ENCODE measurements around the gene SLC34A1.

SLC34A1 gene

DNA sequence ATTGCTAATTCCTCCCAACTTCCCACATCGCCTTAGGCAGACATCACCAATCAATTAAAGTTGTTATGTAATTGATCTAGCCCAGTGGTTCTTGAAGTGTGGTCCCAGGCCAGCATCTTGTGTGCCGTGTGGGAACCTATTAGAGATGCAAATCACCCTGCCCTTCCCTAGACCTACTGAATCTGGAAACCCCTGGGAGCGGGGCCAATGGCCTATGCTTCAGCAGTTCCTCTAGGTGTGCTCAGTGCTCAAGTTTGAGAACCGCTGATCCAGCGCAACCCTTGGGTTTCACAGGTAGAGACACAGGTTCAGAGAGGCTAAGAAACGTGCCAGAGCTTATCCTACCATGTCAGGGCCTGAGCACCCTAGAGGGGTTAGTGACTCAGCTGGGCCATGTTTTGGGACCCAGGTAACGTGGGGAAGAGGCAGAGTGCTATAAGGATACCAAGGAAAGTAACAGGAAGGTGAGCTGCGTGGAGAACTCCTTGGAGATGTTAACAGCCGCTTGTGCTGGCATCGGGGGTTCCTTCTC is 4.4 kb downstream of the SLC34A1 start:
- no peak for DNase-seq (ENCODE audit: low read depth, low spot score)

- peak; percentile 79 for DNase-seq (ENCODE audit: low read depth, low spot score)
Observed at GRCh38 chr5:177389241-177390169, 5.3 kb downstream of the SLC34A1 start.

DNA sequence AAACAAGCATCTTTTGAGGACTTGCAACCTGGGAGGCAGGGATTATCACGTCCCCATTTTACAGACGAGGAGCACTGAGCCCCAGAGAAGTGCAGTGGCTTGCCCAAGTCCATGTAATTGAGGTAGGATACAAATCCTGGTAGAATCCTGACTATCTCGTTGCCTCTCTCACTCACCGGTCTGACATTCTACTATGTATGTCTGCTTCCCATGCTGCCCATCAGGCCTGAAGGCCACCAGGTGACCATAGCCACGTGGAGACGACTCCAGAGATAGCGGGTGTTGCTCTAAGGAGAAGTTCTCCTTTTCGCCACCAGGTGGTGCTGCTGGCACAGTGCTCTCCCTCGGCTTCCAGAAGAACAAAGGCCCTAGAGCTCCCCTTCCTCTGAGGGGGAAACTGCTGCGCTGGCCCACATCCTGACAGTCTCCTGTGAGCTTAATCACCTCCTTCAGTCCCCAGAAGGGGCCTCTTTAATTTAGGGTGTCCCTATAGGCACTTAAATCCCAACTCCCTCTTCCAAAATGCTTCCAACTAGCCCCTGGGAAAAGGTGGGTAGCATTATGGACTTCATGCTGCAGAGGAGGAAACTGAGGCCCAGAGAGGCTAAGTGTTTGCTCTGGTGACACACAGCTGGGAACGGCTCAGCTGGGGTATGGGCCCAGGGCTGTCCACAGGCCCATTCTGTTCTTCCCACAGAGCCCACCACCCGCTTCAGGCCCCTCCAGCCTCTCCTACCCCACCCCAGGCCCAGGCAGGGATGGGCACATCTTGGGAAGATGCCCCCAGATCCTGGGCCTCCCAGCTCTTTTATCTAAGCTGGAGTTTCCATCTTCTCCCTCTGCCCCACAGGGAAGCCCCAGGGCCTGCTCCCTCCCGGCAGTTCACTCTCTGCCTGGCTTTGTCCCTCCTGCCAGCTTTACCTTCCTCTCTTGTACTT is 6.4 kb downstream of the SLC34A1 start:
- peak; percentile 93 for DNase-seq (ENCODE audit: low read depth, low spot score)

DNA sequence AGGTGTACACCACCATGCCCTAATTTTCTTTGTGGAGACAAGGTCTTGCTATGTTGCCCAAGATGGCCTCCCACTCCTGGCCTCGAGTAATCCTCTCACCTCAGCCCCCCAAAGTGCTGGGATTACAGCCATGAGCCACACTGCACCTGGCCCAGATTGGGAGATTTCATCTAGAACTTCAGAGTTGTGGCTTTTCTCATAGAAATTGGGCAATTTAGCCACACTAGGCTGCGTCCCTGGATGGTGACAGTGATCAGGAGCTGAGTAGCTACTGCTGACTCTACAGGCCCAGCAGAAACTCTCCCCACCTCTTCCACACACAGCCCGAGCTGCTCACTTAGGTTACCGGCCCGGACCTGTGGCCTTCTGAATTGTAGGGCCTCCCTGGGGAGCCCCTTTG is 8.5 kb downstream of the SLC34A1 start:
- no peak for DNase-seq (ENCODE audit: low read depth, low spot score)

DNA sequence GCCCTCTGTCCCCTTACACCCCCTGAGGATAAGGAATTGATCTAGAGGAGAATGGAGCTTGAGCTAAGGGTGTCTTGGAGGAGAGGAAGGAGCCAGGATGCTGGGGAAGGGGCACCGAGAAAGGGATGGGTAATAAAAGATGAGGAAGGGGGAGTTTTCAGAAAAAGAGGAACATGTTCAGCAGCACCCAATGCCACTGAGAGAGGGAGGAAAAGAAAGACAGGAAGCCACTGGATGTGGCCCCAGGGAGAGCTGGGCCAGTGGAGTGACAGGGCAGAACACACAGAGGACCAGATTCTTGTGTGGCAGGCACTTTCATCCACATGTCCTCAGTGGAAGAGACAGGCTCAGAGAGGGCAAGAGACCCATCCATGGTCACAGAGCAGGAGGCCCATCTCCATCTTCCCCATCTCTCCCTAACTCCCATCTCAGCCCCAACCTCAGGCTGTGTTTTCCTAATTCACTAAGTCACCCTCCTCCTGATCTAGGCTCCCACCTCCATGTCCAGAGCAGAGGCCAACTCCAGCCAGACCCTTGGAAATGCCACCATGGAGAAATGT is 9.1 kb downstream of the SLC34A1 start:
- DNase-seq (ENCODE audit: low read depth, low spot score) = no peak

GRCh38 chr5:177393990-177394389 is 9.8 kb downstream of the SLC34A1 start:
- no peak for DNase-seq (ENCODE audit: low read depth, low spot score)

- DNase-seq (ENCODE audit: low read depth, low spot score) = no peak
Observed at GRCh38 chr5:177396078-177396477, 11.8 kb downstream of the SLC34A1 start.

- no peak for DNase-seq (ENCODE audit: low read depth, low spot score)
Observed at GRCh38 chr5:177396807-177397206, 12.6 kb downstream of the SLC34A1 start.

GRCh38 chr5:177397875-177398390 is 13.7 kb downstream of the SLC34A1 start:
- DNase-seq (ENCODE audit: low read depth, low spot score) = no peak

DNA sequence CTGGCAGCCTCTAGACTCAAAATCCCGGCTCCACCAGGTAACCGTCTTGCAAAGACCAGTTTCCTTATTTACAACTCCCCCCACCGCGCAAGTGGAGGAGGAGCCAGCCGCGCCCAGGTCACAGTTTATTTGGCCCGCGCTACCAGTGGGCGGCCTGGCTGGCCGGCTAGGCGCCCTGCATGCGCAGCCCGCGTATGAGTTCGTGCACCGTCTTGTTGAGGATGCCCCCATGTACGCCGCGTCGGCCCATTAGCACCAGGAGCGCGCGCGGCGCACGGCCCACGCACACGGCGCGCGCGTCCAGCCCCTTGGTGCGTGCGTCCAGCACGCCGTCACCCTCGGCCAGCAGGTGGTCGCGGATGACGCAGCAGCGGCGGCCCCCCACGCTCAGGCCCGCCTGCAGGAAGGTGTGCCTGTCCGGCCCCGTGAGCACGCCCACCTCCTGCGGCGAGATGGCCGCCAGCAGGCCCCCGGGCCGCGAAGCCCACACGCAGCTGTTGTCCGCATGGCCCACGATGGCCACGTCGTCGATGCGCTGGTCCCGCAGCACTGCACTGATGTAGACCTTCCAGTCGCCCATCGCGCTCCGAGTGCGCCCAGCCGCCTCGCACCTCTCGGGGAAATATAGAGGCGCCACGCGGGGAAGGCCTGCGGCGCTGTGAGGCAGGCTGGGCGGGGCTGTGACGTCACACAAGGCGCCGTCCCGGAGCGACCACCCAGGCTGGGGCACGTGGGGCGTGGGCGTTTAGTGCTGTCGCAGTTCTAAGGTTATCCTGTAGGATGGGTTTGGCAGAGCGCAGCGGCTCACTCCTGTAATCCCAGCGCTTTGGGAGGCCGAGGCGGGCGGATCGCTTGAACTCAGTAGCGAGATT is 16.0 kb downstream of the SLC34A1 start, which contains the start of gene PFN3:
TSS of gene PFN3 (minus strand) at position 665 of the 872 bp plus-strand sequence. CDS start at position 580, 85 bp downstream.
- DNase-seq (ENCODE audit: low read depth, low spot score) = peak; percentile 48

GRCh38 chr5:177402271-177403043 is 18.2 kb downstream of the SLC34A1 start:
- DNase-seq (ENCODE audit: low read depth, low spot score) = peak; percentile 81

DNA sequence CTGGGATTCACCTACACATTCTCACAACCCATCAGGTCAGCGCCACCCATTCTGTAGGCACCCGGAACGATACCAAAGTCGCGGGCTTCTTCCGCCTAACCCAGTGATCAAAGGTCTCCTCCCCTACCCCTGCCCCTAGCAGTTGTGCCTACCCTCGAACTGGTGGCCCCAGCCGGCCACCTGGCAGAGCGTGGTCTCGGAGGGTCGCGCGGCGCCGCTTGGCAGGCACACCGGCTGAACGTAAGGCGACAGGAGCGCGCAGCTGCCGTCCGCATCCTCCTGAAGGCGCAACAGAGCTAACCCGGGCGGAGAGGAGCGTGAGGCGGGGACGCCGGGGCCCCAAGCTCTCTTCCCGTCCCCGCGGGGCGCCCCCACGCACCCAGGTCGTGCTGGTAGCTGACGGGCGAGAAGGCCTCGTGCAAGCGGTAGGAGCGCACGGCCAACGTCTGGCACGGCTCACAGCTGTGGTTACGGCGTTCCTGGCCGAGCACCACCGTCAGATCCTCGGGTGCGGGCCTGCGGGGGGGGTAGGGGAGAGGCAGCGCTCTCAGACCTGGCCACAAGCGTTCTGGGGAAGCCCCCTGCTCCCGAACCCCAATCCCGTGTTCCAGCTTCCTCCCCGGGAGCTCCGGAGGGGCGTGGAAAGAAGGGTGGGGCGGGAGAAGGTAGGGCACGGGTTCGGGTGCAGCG is 19.0 kb downstream of the SLC34A1 start:
- DNase-seq (ENCODE audit: low read depth, low spot score) = no peak

DNA sequence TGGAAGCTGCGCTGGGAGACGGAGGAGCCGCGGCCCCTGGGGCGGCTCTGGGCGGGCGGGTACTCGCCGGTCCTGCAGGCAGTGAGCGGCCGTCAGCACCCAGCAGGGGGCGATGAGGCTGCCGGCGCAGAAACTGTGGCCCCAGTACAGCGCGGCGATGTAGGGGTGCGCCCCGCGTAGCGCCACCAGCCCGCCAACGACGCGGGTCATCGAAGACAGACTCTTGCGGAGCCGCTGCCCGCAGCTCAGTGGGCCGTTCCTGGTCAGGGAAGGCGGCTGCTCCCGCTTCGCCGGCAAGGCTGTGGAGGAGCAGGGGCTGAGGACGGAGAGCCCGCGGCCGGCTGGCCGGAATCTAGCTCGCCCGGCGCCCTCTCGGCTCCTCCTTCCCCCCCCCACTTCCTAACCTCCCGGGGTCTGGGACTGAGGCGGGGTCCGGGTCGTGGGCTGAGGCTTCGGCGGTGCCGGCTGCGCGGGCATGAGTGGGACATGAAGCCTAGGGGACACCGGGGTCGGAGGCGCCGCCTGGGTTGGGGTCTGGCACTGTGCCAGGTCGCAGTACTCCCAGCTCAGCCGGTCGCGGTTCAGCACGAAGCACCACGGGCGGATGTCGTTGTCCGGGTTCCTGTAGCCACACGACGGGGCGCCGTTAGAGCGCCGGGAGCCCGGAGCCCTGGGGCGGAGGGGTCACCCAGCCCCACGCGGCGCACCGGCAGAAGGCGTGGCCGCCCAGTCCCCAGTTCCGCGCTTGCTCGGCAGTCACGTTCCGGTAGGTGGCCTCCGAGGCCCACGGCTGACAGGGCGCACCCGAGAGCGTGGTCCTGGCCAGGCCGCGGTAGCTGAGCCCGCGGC is 19.8 kb downstream of the SLC34A1 start:
- peak; percentile 90 for DNase-seq (ENCODE audit: low read depth, low spot score)

- DNase-seq (ENCODE audit: low read depth, low spot score) = no peak
Observed at GRCh38 chr5:177404641-177405179, 20.5 kb downstream of the SLC34A1 start.

- no peak for DNase-seq (ENCODE audit: low read depth, low spot score)
Observed at GRCh38 chr5:177405312-177405711, 21.1 kb downstream of the SLC34A1 start.

- no peak for DNase-seq (ENCODE audit: low read depth, low spot score)
Observed at GRCh38 chr5:177405805-177406204, 21.6 kb downstream of the SLC34A1 start.

GRCh38 chr5:177409043-177409801 is 25.0 kb downstream of the SLC34A1 start, which contains the start of gene F12:
Gene F12 (minus strand): TSS chr5:177409564. CDS start chr5:177409527, 37 bp downstream.
- no peak for DNase-seq (ENCODE audit: low read depth, low spot score)
